ENCODE data around the gene HORMAD2.

GRCh38 chr22:30198921-30199320, 118.7 kb downstream of the HORMAD2 start:
- TF ChIP-seq CTCF (IDR thresholded peaks at IDR 0.05) (no peak), EZH2 (IDR thresholded peaks at IDR 0.05) (no peak), EZH2phosphoT487 (IDR thresholded peaks at IDR 0.05) (no peak)
